K562 (cell line): ENCODE measurements around the gene PKD1L1. TPM values are rescaled to one million over a fixed set of nuclear protein-coding genes. Genes with fewer than 3 reads are reported as not detected.

Experiments
- ATAC-seq: fragments of 200-7000 bp; cut with Tn5 transposase; 3 replicates; pipeline ENCODE4 v1.9.1; 2020; ENCODE audit warnings: moderate library complexity
- BruUV-seq: library from RNA; stranded (reverse); fragments of 400-500 nt; replicated peaks from 2 replicates; lab custom pipeline; 2021; lab: Mats Ljungman, UMichigan
- CTCF ChIA-PET: fragments of 300-600 bp; formaldehyde crosslinking; extraction: SDS; loops from one replicate; lab custom pipeline; 2021; ENCODE audit warnings: low intra/inter-chr PET ratio; lab: Yijun Ruan, JAX
- POLR2A ChIA-PET: fragments of 300-600, 350-650 bp; sonication (Branson Sonifier 250); formaldehyde crosslinking; extraction: SDS; loops from one replicate; lab custom pipeline; 2021; ENCODE audit warnings: antibody characterized with exemption, inconsistent platforms; lab: Yijun Ruan, JAX
- DNase-seq, 4 experiments: peaks; one replicate each; pipeline versions ENCODE4 v3.0.0 to v3.0.0-alpha.2; 2011 to 2018; ENCODE audit warnings: low spot score in 3 of 4, mixed read lengths in 3 of 4; ENCODE audit errors: extremely low read depth in 1 of 4
- FAIRE-seq: peaks from 2 replicates; lab custom pipeline; 2011; peaks lifted over from hg19 to GRCh38; lab: Jason Lieb, UNC
- H2AFZ ChIP-seq: 2 replicates; pipeline ENCODE4 v1.6.0; 2011; ENCODE audit warnings: low read depth, low read length, control low read depth, inconsistent platforms
- H3K27ac ChIP-seq: fragments of 200-600 bp; 3 replicates; pipeline ENCODE4 v1.8.0; 2011; ENCODE audit warnings: low read depth, mild to moderate bottlenecking, control low read depth, inconsistent platforms, low read length, moderate library complexity, mixed read lengths; ENCODE audit errors: extremely low read depth
- H3K27me3 ChIP-seq, 2 experiments: fragments of 300-600 bp in 1 of 2; 2 replicates in 1 of 2; 3 replicates in 1 of 2; pipeline versions ENCODE4 v1.6.0 to v1.8.0; 2011; ENCODE audit warnings: inconsistent platforms in 2 of 2, low read length in 2 of 2, mild to moderate bottlenecking in 1 of 2, mixed read lengths in 1 of 2, moderate library complexity in 1 of 2; ENCODE audit not compliant: control insufficient read depth in 2 of 2, insufficient read depth in 2 of 2
- H3K36me3 ChIP-seq: fragments of 300-600 bp; 3 replicates; pipeline ENCODE4 v1.8.0; 2011; ENCODE audit warnings: mild to moderate bottlenecking, low read length, inconsistent platforms; ENCODE audit not compliant: control insufficient read depth, insufficient read depth
- H3K4me1 ChIP-seq, 2 experiments: fragments of 200-600 bp in 1 of 2; replicated peaks in 1 of 2; 2 replicates in 1 of 2; 3 replicates in 1 of 2; pipeline versions ENCODE4 v1.5.1 to v1.8.0; 2011; ENCODE audit warnings: inconsistent platforms in 2 of 2, low read length in 2 of 2, mild to moderate bottlenecking in 1 of 2, mixed read lengths in 1 of 2, moderate library complexity in 1 of 2; ENCODE audit not compliant: control insufficient read depth in 2 of 2, insufficient read depth in 2 of 2
- H3K4me2 ChIP-seq: 2 replicates; pipeline ENCODE4 v1.6.1; 2011; ENCODE audit warnings: low read length, control low read depth, inconsistent platforms, mixed read lengths; ENCODE audit not compliant: insufficient read depth
- H3K4me3 ChIP-seq: fragments of 200-600 bp; sonication (generic), shearing (Covaris generic); 2 replicates; pipeline ENCODE4 v1.5.1; 2016; ENCODE audit warnings: control low read depth, inconsistent platforms
- H3K79me2 ChIP-seq: fragments of 200-600 bp; 3 replicates; pipeline ENCODE4 v1.8.0; 2011; ENCODE audit warnings: low read length, inconsistent platforms; ENCODE audit not compliant: control insufficient read depth, insufficient read depth
- H3K9ac ChIP-seq, 2 experiments: 2 replicates each; pipeline versions ENCODE4 v1.6.0 to v1.6.1; 2011; ENCODE audit warnings: low read depth in 2 of 2, low read length in 2 of 2, control low read depth in 1 of 2, inconsistent platforms in 1 of 2, mild to moderate bottlenecking in 1 of 2, mixed read lengths in 1 of 2; ENCODE audit not compliant: insufficient read depth in 1 of 2
- H3K9me1 ChIP-seq: one replicate; pipeline ENCODE4 v1.6.0; 2011; ENCODE audit warnings: inconsistent platforms, mild to moderate bottlenecking, low read length, moderate library complexity; ENCODE audit not compliant: control insufficient read depth, insufficient read depth
- H3K9me3 ChIP-seq: replicated peaks from 2 replicates; pipeline ENCODE4 v1.5.1; 2011; ENCODE audit warnings: low read depth, low read length, inconsistent platforms; ENCODE audit not compliant: control insufficient read depth, insufficient read depth
- H4K20me1 ChIP-seq: replicated peaks from 2 replicates; pipeline ENCODE4 v1.6.1; 2011; ENCODE audit warnings: low read length, inconsistent platforms, mixed read lengths; ENCODE audit not compliant: control insufficient read depth, insufficient read depth
- DMBX1 ChIP-seq: fragments of 250-450 bp; sonication (Bioruptor Pico); IDR thresholded peaks from 2 replicates; pipeline ENCODE4 v1.8.0; 2022; ENCODE audit warnings: inconsistent platforms, mild to moderate bottlenecking, moderate library complexity, borderline replicate concordance
- HCFC1 ChIP-seq: IDR thresholded peaks from 2 replicates; pipeline ENCODE4 v1.6.1; 2012; ENCODE audit warnings: low read depth, low read length, improper control_type of control experiment
- LARP7 ChIP-seq: fragments of 450-650 bp; IDR thresholded peaks from 2 replicates; pipeline ENCODE4 v1.6.1; 2016
- MYC ChIP-seq, 2 experiments: fragments of 250-450 bp in 1 of 2; sonication (Bioruptor Pico) in 1 of 2; IDR thresholded peaks; 2 replicates each; pipeline versions ENCODE4 v1.5.1 to v1.6.1; 2012 to 2021; ENCODE audit warnings: low read depth in 2 of 2, borderline replicate concordance in 1 of 2, improper control_type of control experiment in 1 of 2, low read length in 1 of 2, mild to moderate bottlenecking in 1 of 2, moderate library complexity in 1 of 2
- POU5F1 ChIP-seq: fragments of 150-350 bp; IDR thresholded peaks from 2 replicates; pipeline ENCODE4 v1.6.1; 2014; ENCODE audit warnings: borderline replicate concordance, low read length, low read depth, mild to moderate bottlenecking; ENCODE audit not compliant: partially characterized antibody
- SIX5 ChIP-seq, 2 experiments: IDR thresholded peaks; 2 replicates each; pipeline ENCODE4 v1.6.1; 2011; ENCODE audit warnings: low read length in 2 of 2, borderline replicate concordance in 1 of 2, low read depth in 1 of 2, mild to moderate bottlenecking in 1 of 2, moderate library complexity in 1 of 2; ENCODE audit not compliant: insufficient read depth in 1 of 2
- SP1 ChIP-seq: sonication (generic); formaldehyde crosslinking; IDR thresholded peaks from 2 replicates; pipeline ENCODE4 v1.8.1; 2022; ENCODE audit warnings: mild to moderate bottlenecking, missing genetic modification reagents
- TEAD1 ChIP-seq, 2 experiments: fragments of 450-650 bp in 1 of 2; sonication (generic) in 1 of 2; formaldehyde crosslinking; IDR thresholded peaks; 2 replicates each; pipeline versions ENCODE4 v1.4.0 to v1.8.0; 2020 to 2022; ENCODE audit warnings: mild to moderate bottlenecking in 2 of 2, missing genetic modification reagents in 1 of 2
- XRCC3 ChIP-seq: fragments of 450-650 bp; IDR thresholded peaks from 2 replicates; pipeline ENCODE4 v1.6.1; 2017; ENCODE audit warnings: mild to moderate bottlenecking, moderate library complexity
- ZBTB7A ChIP-seq: IDR thresholded peaks from 2 replicates; pipeline ENCODE4 v1.6.1; 2011; ENCODE audit warnings: low read depth, mild to moderate bottlenecking, low read length, moderate library complexity, borderline replicate concordance; ENCODE audit not compliant: control insufficient read depth
- ZNF41 ChIP-seq: fragments of 250-450 bp; sonication (Bioruptor Pico); conservative IDR thresholded peaks from 2 replicates; pipeline ENCODE4 v1.4.0; 2020; ENCODE audit warnings: mild to moderate bottlenecking
- ZNF668 ChIP-seq: fragments of 250-450 bp; sonication (Bioruptor Pico); IDR thresholded peaks from 2 replicates; pipeline ENCODE4 v1.8.0; 2022; ENCODE audit warnings: mild to moderate bottlenecking, inconsistent platforms
- ZNF766 ChIP-seq: fragments of 200-800 bp; sonication (Bioruptor generic); conservative IDR thresholded peaks from 2 replicates; pipeline ENCODE4 v1.6.1; 2016; ENCODE audit warnings: missing genetic modification characterization, missing compliant biosample characterization
- ZNF780A ChIP-seq: fragments of 250-450 bp; sonication (Bioruptor Pico); IDR thresholded peaks from 2 replicates; pipeline ENCODE4 v1.5.0; 2021; ENCODE audit warnings: mild to moderate bottlenecking
- WGBS: fragments of 100-300 bp; shearing (Covaris generic); methylation state at CpG from one replicate; pipeline ENCODE4 v1.1.6; 2016; ENCODE audit warnings: low coverage, mixed read lengths; ENCODE audit not compliant: insufficient coverage; ENCODE audit errors: missing lambda C conversion rate; 5-methylcytosine and 5-hydroxymethylcytosine counted together
- in situ Hi-C: fragments of 300-500 bp; cut with MboI; formaldehyde crosslinking; loops from 4 replicates; pipeline ENCODE4 v1.15.0; 2018; ENCODE audit warnings: inconsistent platforms, mixed read lengths
- intact Hi-C: fragments of 100-400 bp; cut with micrococcal nuclease; formaldehyde crosslinking; loops from 2 replicates; pipeline ENCODE4 v1.14.2; 2022
- polyA plus RNA-seq, 8 experiments: library from polyadenylated mRNA; depleted of rRNA in 4 of 8; stranded (reverse) in 5 of 8; unstranded in 3 of 8; fragments of >200 nt; fragmentation: Nextera tagmentation in 2 of 8; fragmentation: Illumina TruSeq in 1 of 8; extraction: Ambion mirVana in 2 of 8; extraction: Trizol in 1 of 8; gene quantifications; 2 replicates each; pipeline versions ENCODE4 v1.2.1 to v1.2.3, GENCODE V29; 2011 to 2014; ENCODE audit warnings: inconsistent platforms in 1 of 8, missing spikeins in 1 of 8
- total RNA-seq, 7 experiments: library from RNA; depleted of rRNA in 6 of 7; stranded (reverse); fragments of >200 nt in 6 of 7; fragmentation: Illumina TruSeq in 2 of 7; extraction: Trizol in 2 of 7; gene quantifications; 2 replicates each; pipeline versions ENCODE4 v1.2.1 to v1.2.3, GENCODE V29; 2011 to 2021; ENCODE audit warnings: low replicate concordance in 1 of 7
- TF ChIP-seq, protein P1 (sequence below), 2 experiments: fragments of 150-350 bp in 1 of 2; IDR thresholded peaks; 2 replicates each; pipeline ENCODE4 v1.6.1; 2012 to 2016; ENCODE audit warnings: low read depth in 2 of 2, low read length in 2 of 2, mild to moderate bottlenecking in 1 of 2, moderate library complexity in 1 of 2
- TF ChIP-seq, protein P2 (sequence below): fragments of 250-450 bp; sonication (Bioruptor Pico); IDR thresholded peaks from 2 replicates; pipeline ENCODE4 v1.4.0; 2020

The PKD1L1 gene
- total and polyA plus RNA-seq, 9 of the 15 experiments (the other 6 are each of a cell fraction or from before 2014, with no cell fraction given) = 0.01 to 0.02 TPM; not detected in 7

DNA sequence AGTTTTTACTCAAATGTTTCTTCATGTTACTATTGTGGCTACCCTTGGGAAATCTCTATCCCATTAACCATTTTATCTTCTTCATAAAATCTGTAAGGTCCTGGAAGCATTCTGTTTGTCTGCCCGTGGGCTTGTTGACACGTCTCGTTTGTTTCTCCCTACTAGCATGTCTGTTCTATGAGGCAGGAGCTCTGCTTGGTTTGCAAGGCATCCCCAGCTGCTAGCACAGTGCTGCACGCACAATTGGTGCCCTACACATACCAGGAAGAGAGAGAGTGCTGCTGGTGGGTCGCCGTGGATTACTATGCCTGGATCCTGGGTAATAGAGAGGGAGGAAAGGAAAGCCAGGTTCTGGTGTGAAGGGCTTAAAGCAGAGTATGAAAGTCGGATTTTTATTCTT, 200.2 kb downstream of the PKD1L1 start:
- H3K4me2 ChIP-seq = no peak overlapping the region
- no peak overlapping the region for H2AFZ ChIP-seq
- no peak for DNase-seq
- TF ChIP-seq LARP7 (no peak), SIX5 (IDR thresholded peaks at IDR 0.05; ENCODE audit: borderline replicate concordance in 1 of 2, insufficient read depth in 1 of 2, low read depth in 1 of 2, low read length in 2 of 2) (no peak), POU5F1 (no peak), HCFC1 (no peak), ZNF780A (CRISPR knock-in tag) (no peak), ZBTB7A (no peak), TEAD1 (CRISPR knock-in tag; IDR thresholded peaks at IDR 0.05) (no peak), DMBX1 (CRISPR knock-in tag) (no peak), ZNF41 (CRISPR knock-in tag) (no peak), ZNF766 (CRISPR knock-in tag) (no peak), ZNF668 (CRISPR knock-in tag) (no peak), SP1 (CRISPR knock-in tag) (no peak), MYC (IDR thresholded peaks at IDR 0.05; ENCODE audit: low read depth, low read length) (no peak), MYC (CRISPR knock-in tag; IDR thresholded peaks at IDR 0.05; ENCODE audit: borderline replicate concordance, low read depth) (no peak), XRCC3 (no peak)
- TF ChIP-seq, protein P1, sequence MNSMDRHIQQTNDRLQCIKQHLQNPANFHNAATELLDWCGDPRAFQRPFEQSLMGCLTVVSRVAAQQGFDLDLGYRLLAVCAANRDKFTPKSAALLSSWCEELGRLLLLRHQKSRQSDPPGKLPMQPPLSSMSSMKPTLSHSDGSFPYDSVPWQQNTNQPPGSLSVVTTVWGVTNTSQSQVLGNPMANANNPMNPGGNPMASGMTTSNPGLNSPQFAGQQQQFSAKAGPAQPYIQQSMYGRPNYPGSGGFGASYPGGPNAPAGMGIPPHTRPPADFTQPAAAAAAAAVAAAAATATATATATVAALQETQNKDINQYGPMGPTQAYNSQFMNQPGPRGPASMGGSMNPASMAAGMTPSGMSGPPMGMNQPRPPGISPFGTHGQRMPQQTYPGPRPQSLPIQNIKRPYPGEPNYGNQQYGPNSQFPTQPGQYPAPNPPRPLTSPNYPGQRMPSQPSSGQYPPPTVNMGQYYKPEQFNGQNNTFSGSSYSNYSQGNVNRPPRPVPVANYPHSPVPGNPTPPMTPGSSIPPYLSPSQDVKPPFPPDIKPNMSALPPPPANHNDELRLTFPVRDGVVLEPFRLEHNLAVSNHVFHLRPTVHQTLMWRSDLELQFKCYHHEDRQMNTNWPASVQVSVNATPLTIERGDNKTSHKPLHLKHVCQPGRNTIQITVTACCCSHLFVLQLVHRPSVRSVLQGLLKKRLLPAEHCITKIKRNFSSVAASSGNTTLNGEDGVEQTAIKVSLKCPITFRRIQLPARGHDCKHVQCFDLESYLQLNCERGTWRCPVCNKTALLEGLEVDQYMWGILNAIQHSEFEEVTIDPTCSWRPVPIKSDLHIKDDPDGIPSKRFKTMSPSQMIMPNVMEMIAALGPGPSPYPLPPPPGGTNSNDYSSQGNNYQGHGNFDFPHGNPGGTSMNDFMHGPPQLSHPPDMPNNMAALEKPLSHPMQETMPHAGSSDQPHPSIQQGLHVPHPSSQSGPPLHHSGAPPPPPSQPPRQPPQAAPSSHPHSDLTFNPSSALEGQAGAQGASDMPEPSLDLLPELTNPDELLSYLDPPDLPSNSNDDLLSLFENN (IDR thresholded peaks at IDR 0.05; ENCODE audit: low read depth in 2 of 2, low read length in 2 of 2) = no peak
- TF ChIP-seq, protein P2, sequence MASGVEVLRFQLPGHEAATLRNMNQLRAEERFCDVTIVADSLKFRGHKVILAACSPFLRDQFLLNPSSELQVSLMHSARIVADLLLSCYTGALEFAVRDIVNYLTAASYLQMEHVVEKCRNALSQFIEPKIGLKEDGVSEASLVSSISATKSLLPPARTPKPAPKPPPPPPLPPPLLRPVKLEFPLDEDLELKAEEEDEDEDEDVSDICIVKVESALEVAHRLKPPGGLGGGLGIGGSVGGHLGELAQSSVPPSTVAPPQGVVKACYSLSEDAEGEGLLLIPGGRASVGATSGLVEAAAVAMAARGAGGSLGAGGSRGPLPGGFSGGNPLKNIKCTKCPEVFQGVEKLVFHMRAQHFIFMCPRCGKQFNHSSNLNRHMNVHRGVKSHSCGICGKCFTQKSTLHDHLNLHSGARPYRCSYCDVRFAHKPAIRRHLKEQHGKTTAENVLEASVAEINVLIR (CRISPR knock-in tag) = no peak
- TF ChIP-seq, all 486 proteins: peak for 0
- H4K20me1 ChIP-seq = no peaks in the 10 kb centered on the region
- CTCF ChIA-PET = no interaction called here
- intact Hi-C loops = no loop called here
- no peaks in the 10 kb centered on the region for H3K79me2 ChIP-seq
- no TSS peak for BruUV-seq
- H3K9ac ChIP-seq = no peak overlapping the region
- POLR2A ChIA-PET = no interaction called here
- no peak for FAIRE-seq
- ATAC-seq = no peak
- no peaks in the 10 kb centered on the region for H3K9me1 ChIP-seq
- in situ Hi-C loops = no loop called here
- H3K27me3 ChIP-seq = peaks cover 6 to 22% of the 10 kb centered on the region in 2 experiments; a peak in 3 of 5 replicates
- H3K4me1 ChIP-seq = no peaks in the 10 kb centered on the region; a peak in 1 of 5 replicates
- no peak overlapping the region for H3K4me3 ChIP-seq
- 0% methylated on average over 7 of the region's 7 CpGs for WGBS
- H3K36me3 ChIP-seq = no peaks in the 10 kb centered on the region
- H3K9me3 ChIP-seq = no peaks in the 10 kb centered on the region
- H3K27ac ChIP-seq = no peak overlapping the region
